Activated B cell treated with CpG ODN at 0.5 μM for 24 hours (primary cell): ENCODE measurements around the gene ATP2B1. TPM values are rescaled to one million over a fixed set of nuclear protein-coding genes. Genes with fewer than 3 reads are reported as not detected.

ENCODE experiments used
- ATAC-seq: fragments of 200-7000 bp; cut with Tn5 transposase; one replicate; pipeline ENCODE4 v1.10.0; 2021; ENCODE audit warnings: low read depth, mild to moderate bottlenecking, moderate library complexity
- CTCF ChIA-PET: fragments of 350-600 bp; sonication (Branson Sonifier 250); formaldehyde crosslinking; loops from one replicate; lab custom pipeline; 2021; ENCODE audit warnings: antibody characterized with exemption; lab: Charles Lee
- POLR2A ChIA-PET: fragments of 350-600 bp; sonication (Branson Sonifier 250); formaldehyde crosslinking; loops from one replicate; lab custom pipeline; 2021; ENCODE audit warnings: antibody characterized with exemption; lab: Charles Lee
- DNase-seq: peaks from one replicate; pipeline ENCODE4 v3.0.0; 2022
- H3K27ac Mint-ChIP-seq: one replicate; pipeline ENCODE4 v1.8.0; 2020; ENCODE audit warnings: mixed read lengths
- H3K27me3 Mint-ChIP-seq: one replicate; pipeline ENCODE4 v1.8.0; 2021; ENCODE audit warnings: mixed read lengths
- H3K36me3 Mint-ChIP-seq: one replicate; pipeline ENCODE4 v1.8.0; 2021; ENCODE audit warnings: low read depth, mixed read lengths
- H3K4me1 Mint-ChIP-seq: one replicate; pipeline ENCODE4 v1.8.0; 2021; ENCODE audit warnings: mixed read lengths
- H3K4me3 Mint-ChIP-seq: one replicate; pipeline ENCODE4 v1.8.0; 2020; ENCODE audit warnings: mild to moderate bottlenecking, mixed read lengths
- H3K9me3 Mint-ChIP-seq: one replicate; pipeline ENCODE4 v1.8.0; 2020; ENCODE audit warnings: mixed read lengths
- CTCF ChIP-seq: fragments of 200-600 bp; IDR thresholded peaks from one replicate; pipeline ENCODE4 v1.8.0; 2022; ENCODE audit warnings: antibody characterized with exemption, mild to moderate bottlenecking
- intact Hi-C: fragments of 100-400 bp; cut with micrococcal nuclease; formaldehyde crosslinking; loops from one replicate; pipeline ENCODE4 v1.15.1; 2024
- total RNA-seq: library from RNA; stranded (reverse); gene quantifications from 2 replicates; pipeline ENCODE4 v1.2.3, GENCODE V29; 2022

The ATP2B1 gene
- total RNA-seq, 1 donor from 2014 or later, result 136 TPM

- CTCF ChIA-PET, result no interaction called here
- no peaks in the 10 kb centered on the region for H3K27me3 Mint-ChIP-seq
- DNase-seq (no peak), ATAC-seq (no peak)
- TF ChIP-seq CTCF, result no peak
- intact Hi-C loops, result no loop called here
- no peak overlapping the region for H3K27ac Mint-ChIP-seq
- peaks cover 31% of the 10 kb centered on the region for H3K9me3 Mint-ChIP-seq
- no peak overlapping the region for H3K4me3 Mint-ChIP-seq
- POLR2A ChIA-PET, result no interaction called here
- peaks cover 25% of the 10 kb centered on the region for H3K36me3 Mint-ChIP-seq
- H3K4me1 Mint-ChIP-seq, result peaks cover 19% of the 10 kb centered on the region
Measured at GRCh38 chr12:89740943-89741342, 32.3 kb upstream of the ATP2B1 start.

DNA sequence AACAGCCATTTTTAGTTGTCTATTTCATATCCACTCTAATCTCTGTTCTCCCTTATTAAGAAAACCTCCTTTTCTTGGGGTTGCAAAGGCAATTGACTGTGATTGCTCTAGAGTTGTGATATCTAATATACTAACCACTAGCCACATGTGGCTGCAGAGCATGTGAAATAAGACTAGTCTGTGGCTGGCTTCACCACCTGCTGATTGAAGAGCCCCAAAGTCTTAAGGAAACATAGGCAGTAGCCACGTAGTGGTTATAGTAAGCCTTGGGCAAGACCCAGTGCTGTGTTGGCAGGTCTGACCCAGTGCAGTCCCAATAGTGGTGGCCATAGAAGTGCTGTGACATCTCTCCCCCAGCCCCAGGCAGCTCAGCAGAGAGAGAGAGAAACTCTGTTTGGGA is 28.4 kb upstream of the ATP2B1 start:
- ATAC-seq (no peak), DNase-seq (no peak)
- Mint-ChIP-seq H3K27ac (no peak overlapping the region), H3K36me3 (peaks cover 21% of the 10 kb centered on the region), H3K9me3 (peaks cover 29% of the 10 kb centered on the region), H3K27me3 (no peaks in the 10 kb centered on the region), H3K4me3 (no peak overlapping the region), H3K4me1 (peaks cover 14% of the 10 kb centered on the region)
- no peak for TF ChIP-seq CTCF
- intact Hi-C loops, result no loop called here
- ChIA-PET CTCF (no interaction called here), POLR2A (interaction anchor here (1.8 kb wide), 1 partner anchor 28 kb away, joined by 6 read pairs; the partner anchor contains the start of gene ATP2B1)

DNA sequence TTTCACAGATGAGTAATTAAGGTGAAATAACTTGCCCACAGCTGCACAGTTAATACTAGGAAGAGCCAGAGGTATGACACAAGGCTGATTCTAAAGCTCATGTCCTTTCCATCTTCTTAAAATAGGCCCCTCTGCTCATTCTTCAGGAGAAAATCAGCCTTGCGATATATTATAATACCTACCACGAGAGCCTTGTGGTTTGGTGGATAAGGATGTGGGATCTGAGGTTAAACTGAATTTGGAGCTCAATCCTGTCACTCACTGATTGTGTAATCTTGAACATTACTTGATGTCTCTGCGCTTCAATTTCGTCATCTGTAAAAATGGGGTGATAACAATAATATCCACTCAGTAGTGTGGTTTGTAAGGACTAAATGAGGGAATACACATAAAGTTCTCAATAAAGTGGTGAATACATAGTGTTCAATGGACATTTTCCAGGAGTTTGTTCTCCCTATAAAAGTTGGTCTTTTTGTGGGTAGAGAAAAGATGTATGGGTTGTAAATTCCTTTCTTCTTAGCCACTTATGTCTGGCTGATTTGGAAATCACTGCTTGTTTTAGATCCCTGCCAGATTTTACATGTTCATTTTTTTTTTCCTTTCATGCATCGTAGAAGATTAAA is 25.1 kb upstream of the ATP2B1 start:
- no peaks in the 10 kb centered on the region for H3K27me3 Mint-ChIP-seq
- peaks cover 7% of the 10 kb centered on the region for H3K9me3 Mint-ChIP-seq
- H3K36me3 Mint-ChIP-seq, result no peaks in the 10 kb centered on the region
- H3K4me3 Mint-ChIP-seq, result no peak overlapping the region
- H3K4me1 Mint-ChIP-seq, result peaks cover 15% of the 10 kb centered on the region
- ATAC-seq, result no peak
- no peak for DNase-seq
- no peak overlapping the region for H3K27ac Mint-ChIP-seq
- POLR2A ChIA-PET, result interaction anchor here (1.1 kb wide), 1 partner anchor 24 kb away, joined by 4 read pairs; no protein-coding TSS in a partner anchor
- intact Hi-C loops, result loop anchor here (2.0 kb wide), 1 partner anchor 13 kb away; no protein-coding TSS in a partner anchor
- TF ChIP-seq CTCF, result no peak
- CTCF ChIA-PET, result no interaction called here

- H3K4me3 Mint-ChIP-seq, result no peak overlapping the region
- peaks cover 15% of the 10 kb centered on the region for H3K4me1 Mint-ChIP-seq
- POLR2A ChIA-PET, result interaction anchor here (1.1 kb wide), 1 partner anchor 23 kb away, joined by 4 read pairs; no protein-coding TSS in a partner anchor
- CTCF ChIA-PET, result no interaction called here
- intact Hi-C loops, result no loop called here
- no peaks in the 10 kb centered on the region for H3K27me3 Mint-ChIP-seq
- ATAC-seq, result no peak
- H3K27ac Mint-ChIP-seq, result peak overlapping the region; percentile 27
- H3K36me3 Mint-ChIP-seq, result no peaks in the 10 kb centered on the region
- peaks cover 3% of the 10 kb centered on the region for H3K9me3 Mint-ChIP-seq
- no peak for DNase-seq
- no peak for TF ChIP-seq CTCF
Measured at GRCh38 chr12:89732522-89732921, 23.9 kb upstream of the ATP2B1 start.

DNA sequence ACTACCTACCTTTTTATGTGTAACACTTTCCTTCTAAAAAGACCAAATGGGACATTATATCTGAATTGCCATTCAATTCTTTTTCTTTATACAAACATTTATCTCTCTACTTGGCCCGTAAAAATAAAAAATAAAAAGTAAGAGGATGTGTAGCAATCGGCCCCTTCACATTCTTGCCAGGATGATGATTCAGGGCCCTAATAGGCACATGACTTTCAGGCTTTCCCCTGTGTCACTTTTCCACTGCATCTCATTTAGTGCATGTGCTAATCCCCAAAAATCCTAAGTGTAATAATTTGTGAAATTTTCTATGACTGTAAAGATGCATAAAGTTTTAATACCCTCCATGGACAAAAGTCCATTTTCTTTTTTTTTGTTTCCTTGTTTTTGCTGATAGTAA is 23.0 kb upstream of the ATP2B1 start:
- Mint-ChIP-seq H3K36me3 (no peaks in the 10 kb centered on the region), H3K27me3 (no peaks in the 10 kb centered on the region), H3K4me3 (no peak overlapping the region), H3K27ac (no peak overlapping the region), H3K9me3 (peaks cover 5% of the 10 kb centered on the region), H3K4me1 (peaks cover 15% of the 10 kb centered on the region)
- POLR2A ChIA-PET, result no interaction called here
- no peak for TF ChIP-seq CTCF
- no peak for DNase-seq
- ATAC-seq, result no peak
- intact Hi-C loops, result no loop called here
- CTCF ChIA-PET, result no interaction called here
